Measurements from ENCODE around the gene FAM110A. TPM values are rescaled to one million over a fixed set of nuclear protein-coding genes. Genes with fewer than 3 reads are reported as not detected.
A peak's percentile ranks its signal among the peaks of the same experiment; 100 is the strongest.

The FAM110A gene
- total and polyA plus RNA-seq, 9 of the 15 experiments (the other 6 are each of a cell fraction or from before 2014, with no cell fraction given), result 0.73 to 15.5 (median 3.6) TPM

GRCh38 chr20:878511-879307, 45.2 kb downstream of the FAM110A start:
- H3K79me2 ChIP-seq (ENCODE audit: control insufficient read depth, insufficient read depth, low read length), result no peaks in the 10 kb centered on the region
- peak; percentile 52 to 65 (median 58) for DNase-seq (ENCODE audit: extremely low read depth in 1 of 4, low spot score in 3 of 4)
- 23% methylated on average over 9 of the region's 9 CpGs for WGBS (ENCODE audit: insufficient coverage, low coverage, missing lambda C conversion rate)
- CTCF ChIA-PET (ENCODE audit: low intra/inter-chr PET ratio), result no interaction called here
- no peak overlapping the region for H3K27ac ChIP-seq (ENCODE audit: extremely low read depth, low read depth, low read length)
- H2AFZ ChIP-seq (ENCODE audit: low read depth, low read length), result no peak overlapping the region
- POLR2A ChIA-PET, result interaction anchor here (0.6 kb wide), 1 partner anchor 31 kb away, joined by 3 read pairs; no protein-coding TSS in a partner anchor
- ATAC-seq, result peak; percentile 65
- H3K4me1 ChIP-seq (replicated peaks in 1 of 2; ENCODE audit: control insufficient read depth in 2 of 2, insufficient read depth in 2 of 2, low read length in 2 of 2), result no peaks in the 10 kb centered on the region
- H3K9me1 ChIP-seq (ENCODE audit: control insufficient read depth, insufficient read depth, low read length), result no peaks in the 10 kb centered on the region
- no TSS peak for BruUV-seq (replicated peaks)
- no peak overlapping the region for H3K9ac ChIP-seq (ENCODE audit: insufficient read depth in 1 of 2, low read depth in 2 of 2, low read length in 2 of 2)
- intact Hi-C loops (cut with micrococcal nuclease), result no loop called here
- peak; percentile 81 for FAIRE-seq
- in situ Hi-C loops (cut with MboI), result no loop called here
- no peak overlapping the region for H3K4me2 ChIP-seq (ENCODE audit: insufficient read depth, low read length)
- H3K4me3 ChIP-seq, result no peak overlapping the region
- H4K20me1 ChIP-seq (replicated peaks; ENCODE audit: control insufficient read depth, insufficient read depth, low read length), result no peaks in the 10 kb centered on the region
- no peaks in the 10 kb centered on the region for H3K9me3 ChIP-seq (replicated peaks; ENCODE audit: control insufficient read depth, insufficient read depth, low read depth, low read length)
- H3K27me3 ChIP-seq (ENCODE audit: control insufficient read depth in 2 of 2, insufficient read depth in 2 of 2, low read length in 2 of 2), result peaks cover 0 to 6% of the 10 kb centered on the region in 2 experiments; a peak in 2 of 5 replicates
- no peaks in the 10 kb centered on the region for H3K36me3 ChIP-seq (ENCODE audit: control insufficient read depth, insufficient read depth, low read length)
- TF ChIP-seq CEBPG (CRISPR knock-in tag; IDR thresholded peaks at IDR 0.05) (no peak), CEBPG (tag; conservative IDR thresholded peaks at IDR 0.05 in 1 of 2, IDR thresholded peaks at IDR 0.05 in 1 of 2) (no peak), MIER1 (IDR thresholded peaks at IDR 0.05; ENCODE audit: low read depth) (peak; percentile 94), ZFX (CRISPR knock-in tag; IDR thresholded peaks at IDR 0.05) (0 out of 2 replicates have a peak, but pooled peaks have one; percentile 16), ZFPM2 (CRISPR knock-in tag; IDR thresholded peaks at IDR 0.05) (no peak), KAT2B (IDR thresholded peaks at IDR 0.05; ENCODE audit: low read depth, low read length) (no peak), AFF1 (IDR thresholded peaks at IDR 0.05; ENCODE audit: low read depth in 1 of 2, partially characterized antibody in 2 of 2) (peak in 1 of 2 experiments; percentile 76), RBM34 (IDR thresholded peaks at IDR 0.05; ENCODE audit: borderline replicate concordance, insufficient read depth, low read length) (no peak), EHMT2 (IDR thresholded peaks at IDR 0.05) (peak; percentile 96), LCOR (CRISPR knock-in tag; IDR thresholded peaks at IDR 0.05) (no peak), ZBTB7A (IDR thresholded peaks at IDR 0.05; ENCODE audit: borderline replicate concordance, control insufficient read depth, low read depth, low read length) (no peak), CBFA2T2 (conservative IDR thresholded peaks at IDR 0.05) (0 out of 2 replicates have a peak, but pooled peaks have one; percentile 10), TARDBP (IDR thresholded peaks at IDR 0.05) (no peak), GABPB1 (CRISPR knock-in tag; IDR thresholded peaks at IDR 0.05) (peak; percentile 31; the same call in 1 of the 2 replicates)
- TF ChIP-seq, protein P1, sequence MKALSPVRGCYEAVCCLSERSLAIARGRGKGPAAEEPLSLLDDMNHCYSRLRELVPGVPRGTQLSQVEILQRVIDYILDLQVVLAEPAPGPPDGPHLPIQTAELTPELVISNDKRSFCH (CRISPR knock-in tag; IDR thresholded peaks at IDR 0.05), result no peak
- TF ChIP-seq, protein P1 (tag; IDR thresholded peaks at IDR 0.05), result no peak
- TF ChIP-seq, protein P2, sequence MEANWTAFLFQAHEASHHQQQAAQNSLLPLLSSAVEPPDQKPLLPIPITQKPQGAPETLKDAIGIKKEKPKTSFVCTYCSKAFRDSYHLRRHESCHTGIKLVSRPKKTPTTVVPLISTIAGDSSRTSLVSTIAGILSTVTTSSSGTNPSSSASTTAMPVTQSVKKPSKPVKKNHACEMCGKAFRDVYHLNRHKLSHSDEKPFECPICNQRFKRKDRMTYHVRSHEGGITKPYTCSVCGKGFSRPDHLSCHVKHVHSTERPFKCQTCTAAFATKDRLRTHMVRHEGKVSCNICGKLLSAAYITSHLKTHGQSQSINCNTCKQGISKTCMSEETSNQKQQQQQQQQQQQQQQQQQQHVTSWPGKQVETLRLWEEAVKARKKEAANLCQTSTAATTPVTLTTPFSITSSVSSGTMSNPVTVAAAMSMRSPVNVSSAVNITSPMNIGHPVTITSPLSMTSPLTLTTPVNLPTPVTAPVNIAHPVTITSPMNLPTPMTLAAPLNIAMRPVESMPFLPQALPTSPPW (CRISPR knock-in tag; IDR thresholded peaks at IDR 0.05), result no peak
